Breast epithelium (tissue), 3 donors: Measurements from ENCODE around the gene PISD.

ENCODE experiments used
- CTCF ChIP-seq, 3 donors: fragments of 450-650 bp; IDR thresholded peaks; one replicate each; pipeline ENCODE4 v1.5.1; 2016 to 2017; ENCODE audit warnings: antibody characterized with exemption in 3 of 3, mild to moderate bottlenecking in 3 of 3, moderate library complexity in 3 of 3
- POLR2A ChIP-seq: fragments of 450-650 bp; IDR thresholded peaks from one replicate; pipeline ENCODE4 v1.6.1; 2016; ENCODE audit warnings: antibody characterized with exemption, mild to moderate bottlenecking, moderate library complexity

GRCh38 chr22:31651664-31652063 lies 10.4 kb downstream of the PISD start:
- TF ChIP-seq CTCF (IDR thresholded peaks at IDR 0.05) (no peak), POLR2A (no peak)
